HEK293T (cell line): ENCODE measurements around the gene HUS1.

Experiments
- CTCF ChIA-PET: fragments of 350-600 bp; formaldehyde crosslinking; extraction: SDS; loops from one replicate; lab custom pipeline; 2021; ENCODE audit warnings: antibody characterized with exemption, inconsistent platforms; lab: Yijun Ruan, JAX
- POLR2A ChIA-PET: fragments of 350-600 bp; formaldehyde crosslinking; extraction: SDS; loops from one replicate; lab custom pipeline; 2020; ENCODE audit warnings: antibody characterized with exemption, inconsistent platforms; lab: Yijun Ruan, JAX
- DNase-seq: peaks from one replicate; pipeline ENCODE4 v3.0.0; 2012; ENCODE audit warnings: mixed read lengths; ENCODE audit errors: extremely low spot score
- ARNT ChIP-seq: fragments of 450-650 bp; IDR thresholded peaks from 2 replicates; pipeline ENCODE4 v1.6.1; 2017; ENCODE audit warnings: mild to moderate bottlenecking
- BHLHE40 ChIP-seq: fragments of 450-650 bp; IDR thresholded peaks from 2 replicates; pipeline ENCODE4 v1.6.1; 2016; ENCODE audit warnings: mild to moderate bottlenecking, moderate library complexity, borderline replicate concordance
- CTBP1 ChIP-seq: fragments of 450-650 bp; IDR thresholded peaks from 2 replicates; pipeline ENCODE4 v1.6.1; 2016; ENCODE audit warnings: borderline replicate concordance
- ELF4 ChIP-seq: fragments of 450-650 bp; IDR thresholded peaks from 2 replicates; pipeline ENCODE4 v1.6.1; 2017; ENCODE audit warnings: antibody characterized with exemption
- FOXA1 ChIP-seq: fragments of 450-650 bp; IDR thresholded peaks from 2 replicates; pipeline ENCODE4 v1.6.1; 2016; ENCODE audit warnings: mild to moderate bottlenecking
- FOXK2 ChIP-seq: fragments of 450-650 bp; IDR thresholded peaks from 2 replicates; pipeline ENCODE4 v1.6.1; 2016; ENCODE audit warnings: mild to moderate bottlenecking
- FOXM1 ChIP-seq: fragments of 450-650 bp; IDR thresholded peaks from 2 replicates; pipeline ENCODE4 v1.6.1; 2017; ENCODE audit warnings: mild to moderate bottlenecking, borderline replicate concordance
- HDGF ChIP-seq: fragments of 450-650 bp; IDR thresholded peaks from 2 replicates; pipeline ENCODE4 v1.6.1; 2017; ENCODE audit warnings: antibody characterized with exemption, borderline replicate concordance
- L3MBTL2 ChIP-seq: fragments of 450-650 bp; conservative IDR thresholded peaks from 2 replicates; pipeline ENCODE4 v1.6.1; 2016; ENCODE audit warnings: mild to moderate bottlenecking
- LEF1 ChIP-seq: fragments of 450-650 bp; IDR thresholded peaks from 2 replicates; pipeline ENCODE4 v1.6.1; 2017; ENCODE audit warnings: mild to moderate bottlenecking, borderline replicate concordance
- NFRKB ChIP-seq: fragments of 450-650 bp; IDR thresholded peaks from 2 replicates; pipeline ENCODE4 v1.6.1; 2016; ENCODE audit warnings: mild to moderate bottlenecking, moderate library complexity
- SP1 ChIP-seq: fragments of 450-650 bp; IDR thresholded peaks from 2 replicates; pipeline ENCODE4 v1.6.1; 2017
- SUZ12 ChIP-seq: fragments of 450-650 bp; IDR thresholded peaks from 2 replicates; pipeline ENCODE4 v1.6.1; 2016; ENCODE audit warnings: mild to moderate bottlenecking
- TARDBP ChIP-seq: fragments of 450-650 bp; IDR thresholded peaks from 2 replicates; pipeline ENCODE4 v1.6.1; 2016
- ZNF384 ChIP-seq: fragments of 450-650 bp; IDR thresholded peaks from 2 replicates; pipeline ENCODE4 v1.6.1; 2016
- TF ChIP-seq, protein P1 (sequence below): fragments of 450-650 bp; IDR thresholded peaks from 2 replicates; pipeline ENCODE4 v1.6.1; 2016

The HUS1 gene

DNA sequence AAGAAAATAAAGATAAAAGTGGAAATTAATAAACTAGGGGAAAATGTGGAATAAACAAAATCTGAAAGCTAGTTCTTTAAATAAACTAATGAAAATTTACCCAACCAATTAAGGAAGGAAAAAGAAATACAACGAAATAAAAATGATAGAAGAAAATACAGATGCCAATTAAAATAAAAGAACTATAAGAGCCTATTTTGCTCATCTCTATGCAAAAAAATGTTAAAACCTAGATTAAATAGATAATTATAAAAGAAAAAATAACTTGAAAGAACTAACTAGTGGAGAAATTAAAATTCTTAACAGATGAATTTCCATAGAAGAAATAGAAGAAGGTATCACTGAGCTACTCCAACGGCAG lies 63.8 kb downstream of the HUS1 start:
- DNase-seq: no peak
- no peak for TF ChIP-seq ELF4
- TF ChIP-seq SUZ12: no peak
- TF ChIP-seq L3MBTL2: no peak
- no peak for TF ChIP-seq BHLHE40
- ChIA-PET CTCF (no interaction called here), POLR2A (no interaction called here)

- CTCF ChIA-PET: no interaction called here
- no peak for DNase-seq
- POLR2A ChIA-PET: no interaction called here
- TF ChIP-seq TARDBP (no peak), ARNT (no peak), FOXM1 (no peak), CTBP1 (no peak), SP1 (no peak), SUZ12 (no peak), HDGF (no peak), BHLHE40 (no peak), ELF4 (no peak), LEF1 (no peak), FOXK2 (no peak), FOXA1 (no peak), ZNF384 (no peak), NFRKB (no peak), L3MBTL2 (no peak)
- TF ChIP-seq, protein P1, sequence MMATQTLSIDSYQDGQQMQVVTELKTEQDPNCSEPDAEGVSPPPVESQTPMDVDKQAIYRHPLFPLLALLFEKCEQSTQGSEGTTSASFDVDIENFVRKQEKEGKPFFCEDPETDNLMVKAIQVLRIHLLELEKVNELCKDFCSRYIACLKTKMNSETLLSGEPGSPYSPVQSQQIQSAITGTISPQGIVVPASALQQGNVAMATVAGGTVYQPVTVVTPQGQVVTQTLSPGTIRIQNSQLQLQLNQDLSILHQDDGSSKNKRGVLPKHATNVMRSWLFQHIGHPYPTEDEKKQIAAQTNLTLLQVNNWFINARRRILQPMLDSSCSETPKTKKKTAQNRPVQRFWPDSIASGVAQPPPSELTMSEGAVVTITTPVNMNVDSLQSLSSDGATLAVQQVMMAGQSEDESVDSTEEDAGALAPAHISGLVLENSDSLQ: no peak
Measured at GRCh38 chr7:47914717-47915615, 64.4 kb downstream of the HUS1 start.
